ENCODE data around the gene NSG1.

The NSG1 gene

DNA sequence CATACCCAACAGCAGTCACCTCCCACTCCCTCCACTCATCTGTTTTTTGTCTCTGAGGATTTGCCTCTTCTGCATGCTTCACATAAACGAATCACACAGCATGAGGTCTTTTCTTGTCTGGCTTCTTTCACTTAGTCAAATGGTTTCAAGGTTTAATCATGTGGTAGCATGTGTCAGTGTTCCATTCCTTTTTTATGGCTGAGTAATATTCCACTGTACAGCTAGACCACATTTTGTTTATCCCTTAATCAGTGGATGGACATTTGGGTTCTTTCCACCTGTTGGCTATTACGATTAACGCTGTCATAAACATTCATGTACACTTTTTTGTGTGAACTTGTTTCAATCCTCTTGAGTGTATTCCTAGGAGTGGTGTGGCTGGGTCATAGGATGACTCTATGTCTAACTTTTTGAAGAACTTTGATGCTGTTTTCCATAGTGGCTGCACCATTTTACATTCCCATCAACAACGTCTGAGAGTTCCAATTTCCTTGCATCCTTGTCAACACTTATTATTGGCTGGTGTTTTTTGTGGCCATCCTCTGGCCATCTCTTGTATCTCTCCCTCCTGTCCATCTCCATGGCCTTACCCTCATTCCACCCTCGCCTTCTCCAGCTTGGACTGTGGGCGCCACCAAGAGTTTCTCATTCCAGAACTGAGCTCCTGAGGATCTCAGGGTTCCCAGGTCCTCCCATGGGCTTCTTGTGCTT is 12.4 kb upstream of the NSG1 start:
- no peak for DNase-seq

- no peak for DNase-seq
Measured at GRCh38 chr4:4376074-4376473, 10.8 kb upstream of the NSG1 start.

DNA sequence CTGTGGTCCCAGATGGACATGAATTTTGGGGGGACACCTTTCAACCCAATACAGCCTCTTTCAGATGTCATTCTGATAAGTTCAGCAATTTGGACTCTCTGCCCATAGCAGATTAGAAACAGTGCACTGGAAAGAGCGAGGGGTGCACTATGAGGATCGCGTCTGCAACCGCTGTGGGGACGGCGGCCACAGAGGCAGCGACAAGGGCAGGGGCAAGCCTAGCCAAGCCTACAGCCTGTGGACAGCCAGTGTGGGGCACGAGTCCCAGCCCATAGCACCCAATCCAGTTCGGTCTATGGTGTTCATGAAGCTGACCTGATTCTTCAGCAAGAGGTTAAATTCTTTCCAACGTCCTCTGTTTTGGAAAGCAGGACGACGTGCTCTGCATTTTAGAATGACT is 9.7 kb upstream of the NSG1 start:
- DNase-seq, result no peak

DNA sequence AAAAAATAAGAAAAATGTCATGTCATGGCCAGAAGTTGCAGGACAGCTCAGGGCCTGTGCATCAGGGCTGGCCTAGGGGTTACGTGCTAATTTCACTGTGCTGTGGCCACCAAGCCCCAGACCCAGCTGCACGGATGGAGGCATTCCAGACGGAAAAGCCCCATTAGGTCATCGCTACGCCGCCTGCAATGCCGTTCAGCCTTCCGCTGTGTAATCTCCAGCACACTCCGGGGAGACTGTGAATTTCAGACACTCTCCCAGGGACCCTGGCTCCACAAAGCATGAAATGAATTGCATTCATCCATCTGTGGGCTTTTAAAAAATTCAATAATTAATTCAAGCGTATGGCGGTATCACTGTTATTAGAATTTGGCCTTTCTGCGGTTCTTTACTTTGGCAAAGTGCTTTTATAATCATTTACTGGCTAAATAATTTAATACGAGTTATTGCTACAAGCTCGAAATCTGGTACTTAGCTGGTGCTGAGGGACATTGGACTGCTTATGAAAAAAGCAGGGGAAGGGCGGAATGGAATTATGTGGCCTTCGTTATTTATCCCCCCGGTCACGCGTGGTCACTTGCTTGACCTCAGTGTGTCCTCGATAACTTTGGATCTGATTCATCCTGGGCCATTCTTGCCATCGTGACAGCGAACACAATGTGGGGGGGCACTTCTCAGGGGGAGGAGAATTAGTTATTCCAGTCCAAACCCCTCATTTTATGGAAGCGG is 9.0 kb upstream of the NSG1 start:
- no peak for DNase-seq

DNA sequence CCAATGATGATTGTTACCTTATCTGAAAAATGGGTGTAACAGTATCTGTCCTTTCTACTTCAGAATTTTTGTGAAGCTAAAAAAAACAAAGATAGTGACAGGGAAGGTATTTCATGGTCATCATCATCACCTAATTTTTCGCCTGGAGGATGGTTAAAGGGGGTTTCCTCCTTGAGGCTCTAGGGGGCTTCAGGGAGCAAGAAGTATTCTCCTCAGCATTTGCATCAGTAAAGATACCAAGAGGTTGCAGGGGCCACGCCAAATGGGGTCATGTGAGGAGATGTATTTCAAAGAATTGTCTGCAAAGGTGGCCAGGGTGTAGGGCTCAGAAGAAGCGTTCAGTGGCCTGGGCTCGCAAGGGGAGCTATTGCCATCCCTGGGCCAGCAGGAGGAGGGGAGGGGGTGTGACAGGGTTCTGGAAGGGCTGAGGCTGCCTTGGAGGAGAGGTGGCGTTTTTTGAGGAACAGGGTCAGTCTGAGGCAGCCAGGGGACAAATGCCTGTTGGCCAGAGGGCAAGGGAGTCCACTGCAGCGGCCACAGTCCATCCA is 7.3 kb upstream of the NSG1 start:
- no peak for DNase-seq

DNA sequence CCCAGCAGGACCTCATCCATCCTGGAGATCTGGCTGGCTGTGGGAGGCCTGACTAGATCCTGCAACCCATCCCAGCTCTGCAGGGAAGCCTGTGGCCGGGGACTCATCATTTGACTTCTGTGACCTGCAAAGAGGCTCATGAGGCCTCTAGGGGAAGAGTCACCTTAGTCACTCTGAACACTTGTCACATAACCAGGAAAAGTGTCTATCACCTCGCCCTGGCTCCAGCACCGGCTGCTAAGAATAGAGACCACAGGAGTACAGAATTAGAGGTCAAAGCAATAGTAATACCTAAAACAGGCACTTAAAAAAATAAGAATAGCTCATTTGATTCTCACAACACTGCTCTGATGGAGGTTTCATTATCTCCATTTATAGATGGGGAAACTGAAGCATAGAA is 3.8 kb upstream of the NSG1 start:
- no peak for DNase-seq

DNA sequence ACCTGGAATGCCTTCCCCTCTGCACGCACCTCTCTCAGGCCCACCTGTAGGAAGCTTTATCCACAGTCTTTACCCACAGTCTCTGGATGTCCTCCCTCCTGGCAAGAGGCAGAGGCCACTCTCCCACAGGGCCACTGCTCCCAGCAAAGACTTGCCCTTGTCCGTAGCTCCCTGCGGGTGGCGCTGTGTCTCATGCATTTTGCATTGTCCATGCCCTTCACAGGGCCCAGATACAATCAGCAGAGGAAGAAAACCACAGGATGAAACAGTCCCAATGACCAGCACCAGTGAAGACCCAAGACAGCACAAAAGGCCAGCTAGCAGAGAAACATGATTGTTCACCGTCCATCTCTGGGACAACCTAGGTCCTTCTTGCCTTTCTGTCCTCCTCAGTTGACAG is 2.1 kb upstream of the NSG1 start:
- no peak for DNase-seq

DNA sequence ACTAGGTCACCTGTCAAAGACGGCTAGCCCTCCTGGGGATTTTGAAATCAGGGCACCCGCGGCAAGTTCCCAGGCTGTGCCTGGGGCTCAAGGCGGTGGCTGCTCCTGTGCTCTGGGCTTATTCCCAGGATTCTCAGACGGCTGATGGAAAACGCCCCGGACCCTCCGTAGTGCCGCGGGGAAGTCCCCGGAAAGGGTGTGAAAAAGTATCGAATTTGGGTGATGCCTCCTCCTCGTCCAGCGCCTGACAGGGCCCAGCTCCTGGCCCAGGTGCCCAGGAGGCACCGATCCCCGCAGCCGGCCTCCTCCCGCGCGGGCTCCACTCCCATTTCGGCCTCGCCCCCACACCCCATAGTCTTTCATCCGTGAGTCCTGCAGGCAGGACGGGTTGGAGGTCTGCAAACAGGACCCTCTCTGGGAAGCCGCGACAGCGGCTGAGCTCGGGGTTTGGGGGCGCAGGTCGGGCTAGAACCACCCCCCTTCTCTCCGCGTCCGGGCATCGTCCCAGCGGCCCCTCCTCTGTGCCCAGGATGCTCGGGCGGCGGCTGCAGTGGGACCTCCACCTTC is 1.1 kb upstream of the NSG1 start:
- no peak for DNase-seq

GRCh38 chr4:4386296-4386735 is 586 bp upstream of the NSG1 start:
- no peak for DNase-seq

DNA sequence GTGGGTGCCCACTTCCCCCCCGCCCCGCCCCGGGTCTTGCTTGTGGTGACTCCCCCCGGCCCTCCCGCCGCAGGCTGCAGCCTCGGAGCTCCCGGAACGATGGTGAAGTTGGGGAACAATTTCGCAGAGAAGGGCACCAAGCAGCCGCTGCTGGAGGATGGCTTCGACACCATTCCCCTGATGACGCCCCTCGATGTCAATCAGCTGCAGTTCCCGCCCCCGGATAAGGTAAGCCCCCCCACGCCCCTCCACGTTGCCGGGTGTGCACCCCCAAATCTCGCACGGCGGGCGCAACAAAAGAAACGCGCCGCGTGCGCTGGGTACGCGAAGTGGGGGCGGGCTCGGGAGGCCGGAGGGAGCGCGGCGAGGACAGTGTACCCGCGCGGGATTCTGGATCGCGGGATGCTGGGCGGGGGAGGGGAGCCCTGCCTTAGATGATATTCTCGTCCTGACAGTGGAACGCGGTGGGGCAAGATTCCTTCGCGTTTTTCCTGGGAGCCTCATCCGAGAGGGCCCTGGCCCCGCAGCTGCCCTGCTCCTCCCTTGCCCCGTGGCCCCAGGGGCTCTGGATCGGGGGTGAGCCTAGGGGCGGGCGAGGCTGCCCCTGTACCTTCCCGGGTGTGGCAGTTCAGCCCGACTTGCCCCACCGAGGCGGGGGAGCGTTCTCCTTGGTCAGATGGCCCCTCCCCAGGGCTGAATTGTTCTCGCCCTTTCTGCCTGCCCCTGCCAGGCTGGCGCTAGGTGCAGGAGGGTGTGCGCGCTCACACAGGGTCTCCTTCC is 819 bp downstream of the NSG1 start:
- no peak for DNase-seq

- no peak for DNase-seq
Measured at GRCh38 chr4:4388311-4388790, 1.4 kb downstream of the NSG1 start.

- no peak for DNase-seq
Measured at GRCh38 chr4:4388836-4389575, 2.1 kb downstream of the NSG1 start.

DNA sequence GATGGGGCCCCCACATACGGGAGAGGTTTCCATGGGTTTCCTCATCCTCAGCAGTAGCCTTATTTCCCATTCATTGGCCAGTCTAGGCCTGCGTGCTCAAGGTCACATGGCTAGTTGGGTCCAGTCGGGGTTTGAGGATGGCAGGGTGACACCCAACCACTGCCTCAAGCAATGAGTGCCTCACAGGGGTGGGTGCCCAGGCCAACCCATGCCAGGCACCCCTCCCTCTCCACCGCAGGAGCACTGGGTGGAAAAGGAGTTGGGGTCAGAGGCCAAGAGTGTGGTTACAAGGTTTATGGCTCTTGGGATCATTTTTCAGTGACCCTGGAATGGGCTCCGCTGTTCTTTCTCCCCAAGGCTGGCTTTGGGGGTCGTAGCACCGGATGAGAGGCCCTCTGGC is 3.1 kb downstream of the NSG1 start:
- no peak for DNase-seq

DNA sequence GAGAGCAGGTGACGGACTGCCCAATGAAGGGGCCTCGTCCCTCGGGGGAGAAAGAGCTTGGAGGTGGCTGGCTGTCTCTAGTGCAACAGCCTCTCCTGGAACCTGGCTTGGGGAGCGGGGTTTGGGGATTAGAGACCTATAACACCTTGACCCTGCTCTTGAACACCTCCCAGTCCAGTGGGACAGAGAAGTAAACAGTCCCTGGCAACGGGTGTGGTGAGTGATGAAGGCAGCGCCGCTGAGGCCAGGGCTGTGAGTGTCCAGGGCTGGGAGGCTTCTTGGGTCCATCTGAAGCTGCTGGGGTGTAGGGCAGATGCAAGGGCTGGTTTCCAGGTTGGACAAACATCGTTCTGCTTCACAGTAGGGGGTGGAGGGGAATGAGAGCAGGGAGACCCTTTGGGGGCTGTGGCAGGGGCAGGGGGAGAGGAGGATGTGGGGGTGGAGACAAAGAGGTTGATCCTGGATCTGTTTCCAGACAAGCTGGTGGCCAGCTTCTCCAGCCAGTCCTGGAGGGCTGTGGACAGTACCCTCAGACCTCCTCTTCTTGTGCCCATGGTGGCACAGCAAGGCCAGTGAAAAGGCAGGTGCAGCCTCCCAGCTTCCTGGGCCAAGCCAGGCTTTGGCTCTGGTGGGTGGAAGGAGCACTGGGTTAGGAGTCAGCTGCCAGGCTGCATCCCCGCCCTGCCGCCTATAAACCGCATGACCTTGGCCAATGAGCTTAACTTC is 3.8 kb downstream of the NSG1 start:
- DNase-seq, result no peak

- DNase-seq, result no peak
Measured at GRCh38 chr4:4391866-4392265, 5.0 kb downstream of the NSG1 start.

DNA sequence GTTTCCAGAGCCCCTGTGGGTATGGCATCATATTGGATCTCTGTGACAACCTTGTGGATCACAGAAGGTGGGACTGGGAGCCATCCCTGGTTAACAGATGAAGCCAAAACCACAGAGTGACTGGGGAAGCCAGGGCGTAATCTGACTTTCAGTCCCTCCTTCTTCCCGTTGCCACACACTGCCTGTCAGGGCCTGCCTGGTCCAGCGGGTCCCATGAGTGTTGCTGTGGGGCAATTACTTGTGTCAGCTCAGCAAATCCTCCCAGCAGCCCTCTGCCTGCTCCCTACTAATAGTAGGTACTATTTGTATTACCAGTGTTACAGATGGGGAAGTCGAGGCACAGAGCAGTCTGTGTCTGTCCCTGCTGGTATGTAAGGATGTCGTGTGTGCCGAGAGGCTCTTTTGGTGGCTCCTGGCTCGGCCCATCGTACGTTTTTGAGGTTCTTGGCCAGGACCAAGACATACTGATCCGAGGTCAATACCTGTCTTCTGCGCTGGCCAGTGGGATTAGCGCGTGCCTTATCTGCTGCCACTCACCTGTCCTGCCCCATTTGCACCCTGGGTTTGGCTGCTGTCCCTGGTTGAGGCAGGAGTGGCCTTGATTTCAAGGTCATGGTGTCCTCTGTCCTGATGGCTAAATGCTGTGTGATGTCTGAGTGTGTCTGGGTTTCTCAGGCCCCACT is 5.7 kb downstream of the NSG1 start:
- DNase-seq, result no peak

DNA sequence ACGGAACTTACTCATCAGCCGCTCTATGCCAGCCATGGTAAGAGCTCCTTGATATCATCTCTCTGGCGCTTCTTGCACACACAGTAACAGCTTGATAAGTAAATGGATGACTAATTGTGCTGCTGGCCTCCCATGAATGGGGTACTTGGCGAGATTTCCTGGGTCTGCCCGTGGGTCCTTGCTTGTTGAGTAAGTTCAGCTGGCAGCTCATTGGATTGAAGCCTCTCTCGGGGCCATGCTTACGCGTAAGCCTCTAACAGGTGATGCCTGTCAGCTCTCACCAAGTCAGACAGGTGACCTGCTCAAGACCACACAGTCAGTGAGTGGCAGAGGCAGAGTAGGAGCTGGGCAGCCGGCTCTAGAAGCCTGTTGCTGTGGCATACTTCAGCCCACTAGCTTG is 7.7 kb downstream of the NSG1 start:
- no peak for DNase-seq

DNA sequence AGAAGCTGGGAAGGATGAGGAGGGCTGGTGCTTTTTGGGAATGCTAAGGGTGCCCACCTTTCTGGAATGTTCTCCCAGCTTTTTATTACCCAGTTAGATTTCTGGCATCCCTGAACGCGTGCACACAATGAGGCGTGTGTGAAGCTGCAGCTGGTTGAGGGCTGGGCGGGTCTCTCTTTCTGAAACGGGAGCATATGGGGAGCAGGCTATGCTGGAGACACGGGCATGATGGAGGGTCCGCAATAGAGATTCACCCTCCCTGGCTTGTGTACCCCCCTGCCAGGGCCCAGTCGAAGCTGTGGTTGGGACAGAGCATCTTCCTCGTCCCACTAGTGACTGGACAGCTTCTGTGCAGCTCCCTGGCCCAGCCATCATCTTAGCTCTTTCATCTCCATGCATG is 8.5 kb downstream of the NSG1 start:
- no peak for DNase-seq

DNA sequence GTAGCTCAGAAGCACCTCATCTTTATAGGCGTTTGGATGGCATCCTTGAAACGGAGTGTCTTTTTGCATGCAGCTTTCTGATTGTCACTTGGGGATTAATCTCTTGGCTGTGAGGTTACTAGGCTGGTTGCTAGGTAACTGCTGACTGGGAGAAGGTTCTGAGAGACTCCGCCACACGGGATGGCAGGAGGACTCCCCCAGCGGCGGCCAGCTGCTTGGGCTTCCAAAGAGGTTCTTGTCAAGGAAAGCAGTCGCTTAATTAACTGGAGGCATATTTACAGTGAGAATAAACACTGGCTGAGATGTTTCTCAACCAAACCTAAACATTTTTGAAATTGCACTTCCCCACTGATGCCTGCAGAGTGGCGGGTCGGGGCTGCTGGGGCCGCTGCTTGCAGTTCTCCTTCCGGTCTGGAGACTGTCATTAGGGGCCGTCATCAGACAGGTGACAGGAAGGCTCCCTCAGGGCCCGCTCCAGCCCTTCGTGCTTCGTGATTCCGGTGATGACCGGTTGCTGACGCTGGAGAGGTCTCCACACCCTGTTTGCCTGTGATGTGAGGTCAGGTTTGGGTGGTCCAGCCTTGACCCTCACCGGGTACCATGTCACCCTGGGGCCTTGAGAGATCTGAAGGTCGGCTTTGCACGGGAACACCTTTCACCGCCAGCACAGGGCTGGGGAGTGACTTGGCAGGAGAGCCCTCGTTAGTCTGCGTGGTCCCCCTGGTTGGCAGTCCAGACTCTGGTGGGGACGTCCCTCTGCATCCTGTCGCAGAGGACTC is 9.1 kb downstream of the NSG1 start:
- no peak for DNase-seq

All from GOT3 (cell line).